Measurements from ENCODE around the gene TOP1. TPM values are rescaled to one million over a fixed set of nuclear protein-coding genes. Genes with fewer than 3 reads are reported as not detected.
"Not testable (repeated sequence)": the region's sequence is repeated elsewhere in the genome, so short reads cannot be mapped to it uniquely, and the experiment has no call there.

TOP1 gene
- total RNA-seq, 2 donors from 2014 or later: 80.6 to 85.5 TPM

GRCh38 chr20:41125530-41126457 is 97.2 kb downstream of the TOP1 start:
- Histone ChIP-seq H3K4me1 (no peaks in the 10 kb centered on the region), H3K36me3 (peaks cover 4% of the 10 kb centered on the region), H3K9ac (ENCODE audit: low read depth in 2 of 2, low read length in 2 of 2) (peak overlapping the region in 1 of 2 donors; percentile 67), H3K9me3 (no peaks in the 10 kb centered on the region), H3K4me3 (no peak overlapping the region), H3K27me3 (no peaks in the 10 kb centered on the region), H3K27ac (peak overlapping the region; percentile 63)
- no peak for DNase-seq
- intact Hi-C loops (cut with DNase I): no loop called here
- no peak for TF ChIP-seq CTCF (IDR thresholded peaks at IDR 0.05)

- Histone ChIP-seq H3K9me3 (no peaks in the 10 kb centered on the region), H3K9ac (ENCODE audit: low read depth in 2 of 2, low read length in 2 of 2) (no peak overlapping the region), H3K27ac (no peak overlapping the region), H3K4me3 (no peak overlapping the region), H3K4me1 (no peaks in the 10 kb centered on the region), H3K36me3 (no peaks in the 10 kb centered on the region), H3K27me3 (no peaks in the 10 kb centered on the region)
- intact Hi-C loops (cut with DNase I): no loop called here
- TF ChIP-seq CTCF (IDR thresholded peaks at IDR 0.05): no peak
- no peak for DNase-seq
Observed at GRCh38 chr20:41126719-41127118, 98.1 kb downstream of the TOP1 start.

- H3K4me3 ChIP-seq; H3K9ac ChIP-seq (ENCODE audit: low read depth in 2 of 2, low read length in 2 of 2); H3K27me3 ChIP-seq; H3K27ac ChIP-seq; H3K36me3 ChIP-seq; intact Hi-C loops (cut with DNase I); DNase-seq; H3K9me3 ChIP-seq; H3K4me1 ChIP-seq: not testable (repeated sequence)
Observed at GRCh38 chr20:41128317-41128716, 99.7 kb downstream of the TOP1 start.

DNA sequence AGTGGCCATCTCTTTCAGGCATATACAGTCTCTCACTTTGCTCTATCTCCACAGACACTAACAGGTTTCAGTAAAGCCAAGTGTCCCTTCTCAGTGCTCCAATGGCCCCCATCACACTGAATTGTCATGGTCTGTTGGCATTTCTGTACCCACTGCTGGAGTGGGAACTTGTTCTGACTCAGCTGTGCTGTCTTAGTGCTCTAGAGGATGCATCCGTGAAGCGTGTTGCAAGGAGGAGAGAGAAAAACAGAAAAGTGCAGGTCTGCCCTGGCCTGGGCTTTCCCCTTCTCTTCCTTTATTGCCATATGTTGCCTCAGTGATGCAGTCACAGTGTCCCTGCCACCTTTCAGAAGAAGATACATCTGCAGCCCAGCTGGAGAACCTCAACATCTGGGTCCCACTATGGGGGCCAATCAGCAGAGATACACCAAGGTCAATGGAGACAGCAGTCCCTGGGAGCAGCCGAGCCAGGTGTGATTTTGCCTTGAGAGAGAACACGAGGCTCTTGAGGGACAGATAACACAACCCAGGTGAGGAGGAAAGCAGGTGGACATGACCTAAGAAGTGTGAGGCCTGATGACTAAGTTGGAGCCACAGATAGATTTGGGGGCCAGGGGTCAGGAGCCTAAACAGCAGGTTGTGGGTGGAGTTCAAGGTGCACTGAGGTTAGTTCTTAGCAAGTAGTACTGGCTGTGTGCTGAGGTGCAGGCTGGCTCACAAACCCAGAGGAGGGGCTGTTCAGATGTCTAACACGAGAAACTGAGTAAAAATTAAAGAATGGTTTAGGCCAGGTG is 103.2 kb downstream of the TOP1 start:
- no peaks in the 10 kb centered on the region for H3K27me3 ChIP-seq
- no peaks in the 10 kb centered on the region for H3K36me3 ChIP-seq
- no peak overlapping the region for H3K9ac ChIP-seq (ENCODE audit: low read depth in 2 of 2, low read length in 2 of 2)
- no peak for DNase-seq
- no peak for TF ChIP-seq CTCF (IDR thresholded peaks at IDR 0.05)
- H3K4me3 ChIP-seq: no peak overlapping the region
- H3K9me3 ChIP-seq: no peaks in the 10 kb centered on the region
- no peak overlapping the region for H3K27ac ChIP-seq
- H3K4me1 ChIP-seq: no peaks in the 10 kb centered on the region
- intact Hi-C loops (cut with DNase I): no loop called here

DNA sequence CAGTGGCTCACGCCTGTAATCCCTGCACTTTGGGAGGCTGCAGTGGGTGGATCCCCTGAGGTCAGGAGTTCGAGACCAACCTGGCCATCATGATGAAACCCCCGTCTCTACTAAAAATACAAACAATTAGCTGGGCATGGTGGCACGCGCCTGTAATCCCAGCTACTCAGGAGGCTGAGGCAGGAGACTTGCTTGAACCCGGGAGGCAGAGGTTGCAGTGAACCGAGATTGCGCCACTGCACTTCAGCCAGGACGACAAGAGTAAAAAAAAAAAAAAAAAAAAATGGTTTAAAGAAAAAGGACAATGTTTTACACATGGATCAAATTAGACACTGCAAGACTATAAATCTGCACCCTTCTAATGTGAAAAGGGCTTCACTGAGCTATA is 103.8 kb downstream of the TOP1 start:
- intact Hi-C loops (cut with DNase I): not testable (repeated sequence)

DNA sequence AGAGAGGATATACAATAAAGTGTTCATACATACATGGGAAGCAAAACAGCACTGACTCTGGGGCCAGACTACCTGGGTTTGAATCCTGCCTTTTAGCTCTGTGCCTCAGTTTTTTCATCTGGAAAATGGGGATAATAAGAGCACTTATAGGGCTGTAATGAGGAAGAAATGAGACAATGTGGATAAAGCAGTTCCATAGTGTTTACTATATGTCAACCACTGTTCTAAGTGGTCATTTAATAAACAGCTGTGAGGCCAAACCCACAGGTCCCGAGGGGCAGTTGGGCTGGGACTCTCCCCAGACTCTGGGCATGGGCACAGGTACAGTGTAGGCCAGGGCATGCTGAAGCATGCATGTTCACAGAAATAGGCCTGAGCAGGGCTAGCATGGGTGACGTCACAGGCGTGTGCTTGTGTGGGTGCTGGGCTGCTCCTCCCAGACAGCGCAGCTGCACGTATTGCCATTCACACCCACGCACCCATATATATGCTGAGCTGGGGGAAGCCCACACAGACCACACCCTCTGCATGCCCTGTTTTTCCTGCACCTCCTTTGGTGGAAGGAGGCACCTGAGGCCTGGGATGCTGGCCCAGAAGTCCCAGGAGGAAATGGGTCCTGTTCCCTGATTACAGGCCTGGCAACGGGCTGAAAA is 105.2 kb downstream of the TOP1 start:
- H3K9ac ChIP-seq (ENCODE audit: low read depth in 2 of 2, low read length in 2 of 2): no peak overlapping the region
- H3K4me1 ChIP-seq: no peaks in the 10 kb centered on the region
- no peak overlapping the region for H3K4me3 ChIP-seq
- no peak overlapping the region for H3K27ac ChIP-seq
- H3K36me3 ChIP-seq: no peaks in the 10 kb centered on the region
- TF ChIP-seq CTCF (IDR thresholded peaks at IDR 0.05): no peak
- H3K9me3 ChIP-seq: no peaks in the 10 kb centered on the region
- DNase-seq: peak; percentile 15
- intact Hi-C loops (cut with DNase I): no loop called here
- H3K27me3 ChIP-seq: no peaks in the 10 kb centered on the region

More for the DNA sequence above, 103.8 kb downstream of the TOP1 start:
- H3K27ac ChIP-seq; DNase-seq; H3K4me3 ChIP-seq; H3K9me3 ChIP-seq; H3K9ac ChIP-seq (ENCODE audit: low read depth in 2 of 2, low read length in 2 of 2); H3K4me1 ChIP-seq; H3K36me3 ChIP-seq; H3K27me3 ChIP-seq: not testable (repeated sequence)

Data from colonic mucosa (tissue), 4 donors.